ENCODE results near the gene PRSS38. TPM values are rescaled to one million over a fixed set of nuclear protein-coding genes. Genes with fewer than 3 reads are reported as not detected.
"Not testable (repeated sequence)": the region's sequence is repeated elsewhere in the genome, so short reads cannot be mapped to it uniquely, and the experiment has no call there.

PRSS38 gene
- total RNA-seq, 1 experiment from 2014 or later = not detected

DNA sequence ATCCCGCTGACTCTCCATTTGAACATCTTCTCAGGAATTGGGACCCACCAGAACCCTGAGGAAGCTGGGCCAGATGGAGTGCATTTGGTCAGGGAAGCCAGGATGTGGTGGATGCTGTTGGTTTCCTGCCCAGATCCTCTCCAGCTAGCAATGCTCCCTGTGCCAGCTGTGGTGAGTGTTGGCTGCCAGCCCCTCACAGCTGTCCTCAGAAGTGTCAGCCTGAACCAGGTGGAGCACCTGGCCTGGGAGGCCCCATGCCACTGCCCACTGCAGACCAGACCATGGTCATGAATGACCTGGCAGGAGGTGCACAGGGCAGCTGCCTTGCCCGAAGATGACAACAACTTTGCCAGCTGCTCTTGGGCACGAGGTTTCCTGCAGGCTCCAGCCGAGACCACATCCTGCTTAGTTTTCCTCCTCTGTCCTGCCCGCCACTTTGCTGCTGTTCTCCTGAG is 54.4 kb downstream of the PRSS38 start:
- Histone ChIP-seq H3K36me3 (ENCODE audit: control insufficient read depth, insufficient read depth, low read length) (no peaks in the 10 kb centered on the region), H3K27me3 (ENCODE audit: control insufficient read depth, insufficient read depth, low read length) (no peaks in the 10 kb centered on the region), H3K4me3 (ENCODE audit: low read depth in 2 of 2, low read length in 2 of 2) (no peak overlapping the region), H3K9me3 (ENCODE audit: control insufficient read depth, insufficient read depth, low read depth, low read length) (no peaks in the 10 kb centered on the region), H3K27ac (ENCODE audit: low read length) (no peak overlapping the region), H3K4me1 (ENCODE audit: control insufficient read depth, insufficient read depth, low read length) (no peaks in the 10 kb centered on the region)
- ATAC-seq (no peak), DNase-seq (ENCODE audit: low read depth, low spot score) (no peak)
- intact Hi-C loops (cut with micrococcal nuclease; ENCODE audit: unreplicated experiment) = no loop called here
- ChIA-PET CTCF (interaction anchor here (0.6 kb wide), 1 partner anchor 91 kb away, joined by 3 read pairs; no protein-coding TSS in a partner anchor), POLR2A (interaction anchor here (0.6 kb wide), 1 partner anchor 8 kb away, joined by 5 read pairs; no protein-coding TSS in a partner anchor)
- in situ Hi-C loops (cut with HindIII; ENCODE audit: low pct_unique_long_range_greater_than_20kb, low sequenced_read_pairs) = no loop called here
- TF ChIP-seq POLR2AphosphoS5 (IDR thresholded peaks at IDR 0.05; ENCODE audit: low read depth, low read length) = no peak
- no peak for TF ChIP-seq TCF7L2 (IDR thresholded peaks at IDR 0.05; ENCODE audit: low read depth, low read length)
- TF ChIP-seq, protein P1, sequence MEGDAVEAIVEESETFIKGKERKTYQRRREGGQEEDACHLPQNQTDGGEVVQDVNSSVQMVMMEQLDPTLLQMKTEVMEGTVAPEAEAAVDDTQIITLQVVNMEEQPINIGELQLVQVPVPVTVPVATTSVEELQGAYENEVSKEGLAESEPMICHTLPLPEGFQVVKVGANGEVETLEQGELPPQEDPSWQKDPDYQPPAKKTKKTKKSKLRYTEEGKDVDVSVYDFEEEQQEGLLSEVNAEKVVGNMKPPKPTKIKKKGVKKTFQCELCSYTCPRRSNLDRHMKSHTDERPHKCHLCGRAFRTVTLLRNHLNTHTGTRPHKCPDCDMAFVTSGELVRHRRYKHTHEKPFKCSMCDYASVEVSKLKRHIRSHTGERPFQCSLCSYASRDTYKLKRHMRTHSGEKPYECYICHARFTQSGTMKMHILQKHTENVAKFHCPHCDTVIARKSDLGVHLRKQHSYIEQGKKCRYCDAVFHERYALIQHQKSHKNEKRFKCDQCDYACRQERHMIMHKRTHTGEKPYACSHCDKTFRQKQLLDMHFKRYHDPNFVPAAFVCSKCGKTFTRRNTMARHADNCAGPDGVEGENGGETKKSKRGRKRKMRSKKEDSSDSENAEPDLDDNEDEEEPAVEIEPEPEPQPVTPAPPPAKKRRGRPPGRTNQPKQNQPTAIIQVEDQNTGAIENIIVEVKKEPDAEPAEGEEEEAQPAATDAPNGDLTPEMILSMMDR (IDR thresholded peaks at IDR 0.05) = no peak
- TF ChIP-seq SIN3A (IDR thresholded peaks at IDR 0.05; ENCODE audit: borderline replicate concordance, insufficient read depth, low read depth, low read length) = no peak
- TF ChIP-seq, protein P2, sequence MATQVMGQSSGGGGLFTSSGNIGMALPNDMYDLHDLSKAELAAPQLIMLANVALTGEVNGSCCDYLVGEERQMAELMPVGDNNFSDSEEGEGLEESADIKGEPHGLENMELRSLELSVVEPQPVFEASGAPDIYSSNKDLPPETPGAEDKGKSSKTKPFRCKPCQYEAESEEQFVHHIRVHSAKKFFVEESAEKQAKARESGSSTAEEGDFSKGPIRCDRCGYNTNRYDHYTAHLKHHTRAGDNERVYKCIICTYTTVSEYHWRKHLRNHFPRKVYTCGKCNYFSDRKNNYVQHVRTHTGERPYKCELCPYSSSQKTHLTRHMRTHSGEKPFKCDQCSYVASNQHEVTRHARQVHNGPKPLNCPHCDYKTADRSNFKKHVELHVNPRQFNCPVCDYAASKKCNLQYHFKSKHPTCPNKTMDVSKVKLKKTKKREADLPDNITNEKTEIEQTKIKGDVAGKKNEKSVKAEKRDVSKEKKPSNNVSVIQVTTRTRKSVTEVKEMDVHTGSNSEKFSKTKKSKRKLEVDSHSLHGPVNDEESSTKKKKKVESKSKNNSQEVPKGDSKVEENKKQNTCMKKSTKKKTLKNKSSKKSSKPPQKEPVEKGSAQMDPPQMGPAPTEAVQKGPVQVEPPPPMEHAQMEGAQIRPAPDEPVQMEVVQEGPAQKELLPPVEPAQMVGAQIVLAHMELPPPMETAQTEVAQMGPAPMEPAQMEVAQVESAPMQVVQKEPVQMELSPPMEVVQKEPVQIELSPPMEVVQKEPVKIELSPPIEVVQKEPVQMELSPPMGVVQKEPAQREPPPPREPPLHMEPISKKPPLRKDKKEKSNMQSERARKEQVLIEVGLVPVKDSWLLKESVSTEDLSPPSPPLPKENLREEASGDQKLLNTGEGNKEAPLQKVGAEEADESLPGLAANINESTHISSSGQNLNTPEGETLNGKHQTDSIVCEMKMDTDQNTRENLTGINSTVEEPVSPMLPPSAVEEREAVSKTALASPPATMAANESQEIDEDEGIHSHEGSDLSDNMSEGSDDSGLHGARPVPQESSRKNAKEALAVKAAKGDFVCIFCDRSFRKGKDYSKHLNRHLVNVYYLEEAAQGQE (IDR thresholded peaks at IDR 0.05; ENCODE audit: insufficient read depth in 1 of 2, low read depth in 2 of 2, low read length in 1 of 2) = no peak
- BruUV-seq (replicated peaks) = no TSS peak

DNA sequence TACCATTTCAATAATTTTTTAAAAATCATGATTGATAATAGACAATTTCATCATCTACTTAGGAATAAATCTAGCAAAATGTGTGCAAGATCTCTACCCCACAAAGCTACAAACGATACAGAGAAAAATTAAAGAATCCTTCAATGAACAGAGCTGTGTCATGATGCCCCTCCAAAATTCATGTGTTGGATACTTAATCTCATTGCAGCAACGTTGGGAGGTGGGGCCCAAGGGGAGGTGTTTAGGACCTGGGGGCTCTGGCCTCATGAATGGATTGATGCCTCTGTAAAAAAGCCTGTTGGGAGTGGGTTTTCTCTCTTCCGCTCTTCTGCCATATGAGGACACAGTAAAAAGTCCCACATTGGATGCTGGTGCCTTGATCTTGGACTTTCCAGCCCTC is 54.9 kb downstream of the PRSS38 start:
- Histone ChIP-seq H3K4me3 (ENCODE audit: low read depth in 2 of 2, low read length in 2 of 2) (no peak overlapping the region), H3K27ac (ENCODE audit: low read length) (no peak overlapping the region), H3K36me3 (ENCODE audit: control insufficient read depth, insufficient read depth, low read length) (no peaks in the 10 kb centered on the region), H3K9me3 (ENCODE audit: control insufficient read depth, insufficient read depth, low read depth, low read length) (no peaks in the 10 kb centered on the region), H3K27me3 (ENCODE audit: control insufficient read depth, insufficient read depth, low read length) (no peaks in the 10 kb centered on the region), H3K4me1 (ENCODE audit: control insufficient read depth, insufficient read depth, low read length) (no peaks in the 10 kb centered on the region)
- intact Hi-C loops (cut with micrococcal nuclease; ENCODE audit: unreplicated experiment) (no loop called here), in situ Hi-C loops (cut with HindIII; ENCODE audit: low pct_unique_long_range_greater_than_20kb, low sequenced_read_pairs) (no loop called here)
- no peak for DNase-seq (ENCODE audit: low read depth, low spot score)
- ChIA-PET POLR2A (no interaction called here), CTCF (interaction anchor here (0.6 kb wide), 1 partner anchor 90 kb away, joined by 3 read pairs; no protein-coding TSS in a partner anchor)
- no peak for ATAC-seq
- TF ChIP-seq SIN3A (IDR thresholded peaks at IDR 0.05; ENCODE audit: borderline replicate concordance, insufficient read depth, low read depth, low read length) = no peak
- no peak for TF ChIP-seq TCF7L2 (IDR thresholded peaks at IDR 0.05; ENCODE audit: low read depth, low read length)
- TF ChIP-seq POLR2AphosphoS5 (IDR thresholded peaks at IDR 0.05; ENCODE audit: low read depth, low read length) = no peak
- TF ChIP-seq, protein P2 (IDR thresholded peaks at IDR 0.05; ENCODE audit: insufficient read depth in 1 of 2, low read depth in 2 of 2, low read length in 1 of 2) = no peak
- TF ChIP-seq, protein P1 (IDR thresholded peaks at IDR 0.05) = no peak
- no TSS peak for BruUV-seq (replicated peaks)

DNA sequence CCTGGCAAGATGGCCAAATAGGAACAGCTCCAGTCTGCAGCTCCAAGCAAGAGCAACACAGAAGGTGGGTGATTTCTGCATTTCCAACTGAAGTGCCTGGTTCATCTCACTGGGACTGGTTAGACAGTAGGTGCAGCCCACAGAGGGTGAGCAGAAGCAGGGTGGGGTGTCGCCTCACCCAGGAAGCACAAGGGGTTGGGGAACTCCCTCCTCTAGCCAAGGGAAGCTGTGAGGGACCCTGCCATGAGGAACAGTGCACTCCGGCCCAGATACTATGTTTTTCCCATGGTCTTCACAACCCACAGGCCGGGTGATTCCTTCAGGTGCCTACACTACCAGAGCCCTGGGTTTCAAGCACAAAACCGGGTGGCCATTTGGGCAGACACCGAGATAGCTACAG is 56.4 kb downstream of the PRSS38 start:
- H3K9me3 ChIP-seq (ENCODE audit: control insufficient read depth, insufficient read depth, low read depth, low read length); DNase-seq (ENCODE audit: low read depth, low spot score); H3K4me3 ChIP-seq (ENCODE audit: low read depth in 2 of 2, low read length in 2 of 2); H3K27ac ChIP-seq (ENCODE audit: low read length); POLR2A ChIA-PET; H3K36me3 ChIP-seq (ENCODE audit: control insufficient read depth, insufficient read depth, low read length); H3K27me3 ChIP-seq (ENCODE audit: control insufficient read depth, insufficient read depth, low read length); intact Hi-C loops (cut with micrococcal nuclease; ENCODE audit: unreplicated experiment); H3K4me1 ChIP-seq (ENCODE audit: control insufficient read depth, insufficient read depth, low read length); BruUV-seq (replicated peaks); ATAC-seq; CTCF ChIA-PET; in situ Hi-C loops (cut with HindIII; ENCODE audit: low pct_unique_long_range_greater_than_20kb, low sequenced_read_pairs): not testable (repeated sequence)
